ENCODE results near the gene KIF11.
"Not testable (repeated sequence)": the region's sequence is repeated elsewhere in the genome, so short reads cannot be mapped to it uniquely, and the experiment has no call there.

Gene KIF11

GRCh38 chr10:92590623-92591549 lies 2.0 kb upstream of the KIF11 start:
- ATAC-seq: peak; percentile 3
- peak; percentile 12 for DNase-seq

- peak; percentile 91 for DNase-seq
- peak; percentile 93 for ATAC-seq
Observed at GRCh38 chr10:92591550-92592022, 1.3 kb upstream of the KIF11 start.

DNA sequence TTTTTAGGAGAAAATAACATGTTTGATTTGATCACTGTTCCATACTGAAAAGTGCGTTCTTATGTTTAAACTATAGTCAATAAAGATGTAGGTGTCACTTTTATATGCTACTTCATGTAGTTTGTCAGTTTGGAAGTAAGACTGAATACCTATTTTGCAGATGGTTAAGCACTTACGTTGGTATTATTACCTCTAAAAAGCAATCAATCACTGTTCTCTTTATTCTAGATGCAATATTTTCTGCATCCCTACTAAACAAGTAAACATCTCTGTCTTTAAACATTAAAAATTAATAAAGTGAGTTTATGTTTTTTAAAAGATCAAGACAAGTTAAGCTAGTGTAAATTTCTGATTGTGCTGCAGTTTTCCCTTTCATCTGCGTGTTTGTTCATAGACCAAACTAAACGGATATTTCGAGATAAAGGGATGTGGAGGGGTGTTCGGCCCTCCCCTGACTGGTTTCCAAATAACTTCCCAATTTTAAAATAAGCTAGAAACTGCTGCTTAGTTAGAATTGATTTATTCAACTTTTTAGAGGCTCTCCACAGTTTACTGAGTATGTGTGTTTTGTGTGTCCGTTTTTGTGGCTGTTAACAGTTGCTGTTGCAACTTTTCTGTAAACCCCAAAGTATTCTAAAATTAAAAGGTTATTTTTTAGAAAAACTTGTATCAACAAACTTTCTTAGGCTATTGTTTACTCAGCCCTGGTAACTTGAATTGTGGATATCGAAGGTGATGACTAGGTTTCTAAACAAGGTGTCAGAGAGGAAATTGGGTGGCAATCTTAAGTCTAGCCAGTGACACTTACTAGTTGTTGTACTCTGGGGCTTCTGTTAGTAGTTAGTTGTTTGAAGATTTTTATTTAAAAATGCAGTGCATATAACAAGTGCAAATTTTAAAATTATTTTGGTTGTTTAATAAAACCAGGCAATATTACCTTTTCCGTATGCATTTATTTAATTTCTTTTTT lies 974 bp downstream of the KIF11 start:
- no peak for DNase-seq
- ATAC-seq: no peak

- no peak for ATAC-seq
- no peak for DNase-seq
Observed at GRCh38 chr10:92595505-92595904, 2.6 kb downstream of the KIF11 start.

DNA sequence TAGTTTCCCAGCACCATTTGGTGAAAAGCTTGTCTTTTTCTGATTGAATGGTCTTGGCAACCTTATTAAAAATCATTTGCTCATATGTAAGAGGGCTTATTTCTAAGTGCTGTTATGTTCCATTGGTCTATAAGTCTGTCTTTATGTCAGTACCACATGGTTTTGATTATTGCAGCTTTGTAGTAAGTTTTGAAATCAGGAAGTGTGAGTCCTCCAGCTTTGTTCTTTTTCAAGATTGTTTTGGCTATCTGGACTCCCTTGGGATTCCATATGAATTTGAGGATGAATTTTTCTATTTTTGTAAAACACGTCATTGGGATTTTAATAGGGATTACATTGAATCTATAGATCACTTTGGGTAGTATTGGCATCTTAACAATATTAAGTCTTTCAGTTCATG lies 5.4 kb downstream of the KIF11 start:
- ATAC-seq (no peak), DNase-seq (no peak)

DNA sequence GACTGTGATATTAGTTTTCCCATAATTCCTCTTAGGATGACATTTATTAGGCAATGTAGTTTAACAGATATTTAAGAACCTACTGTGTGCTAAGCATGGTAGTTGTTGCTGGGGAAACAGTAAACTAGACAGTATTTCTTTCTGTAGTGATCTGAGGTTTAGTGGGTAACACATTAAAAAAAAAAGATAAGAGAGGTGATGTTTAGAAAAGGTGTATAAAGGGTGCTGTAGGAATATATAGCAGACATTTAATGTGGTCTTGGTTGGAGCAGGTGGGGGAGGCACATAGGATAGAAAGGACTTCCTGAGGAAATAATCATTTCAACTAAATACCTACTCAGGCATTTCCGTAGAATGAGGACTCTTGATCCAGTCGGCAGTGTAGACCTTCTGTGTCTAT lies 11.9 kb downstream of the KIF11 start:
- ATAC-seq (no peak), DNase-seq (no peak)

GRCh38 chr10:92615515-92615914 lies 22.6 kb downstream of the KIF11 start:
- DNase-seq (no peak), ATAC-seq (no peak)

- no peak for DNase-seq
- no peak for ATAC-seq
Observed at GRCh38 chr10:92619368-92619767, 26.4 kb downstream of the KIF11 start.

GRCh38 chr10:92627845-92628480 lies 35.0 kb downstream of the KIF11 start:
- DNase-seq: no peak
- ATAC-seq: no peak

DNA sequence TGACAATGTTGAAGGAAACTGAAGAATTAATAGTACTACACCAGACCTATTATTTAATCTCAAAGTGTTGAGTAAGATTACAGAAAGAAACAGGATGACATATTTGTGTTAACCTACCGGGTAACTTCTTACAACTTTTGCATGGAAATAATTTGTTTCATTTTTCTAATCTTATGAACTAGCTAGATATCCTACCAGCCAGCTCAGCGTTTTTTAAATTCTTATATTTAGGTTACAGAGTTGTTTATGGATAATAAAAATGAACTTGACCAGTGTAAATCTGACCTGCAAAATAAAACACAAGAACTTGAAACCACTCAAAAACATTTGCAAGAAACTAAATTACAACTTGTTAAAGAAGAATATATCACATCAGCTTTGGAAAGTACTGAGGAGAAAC lies 37.0 kb downstream of the KIF11 start:
- ATAC-seq (no peak), DNase-seq (no peak)

- ATAC-seq (no peak), DNase-seq (no peak)
Observed at GRCh38 chr10:92638037-92638436, 45.1 kb downstream of the KIF11 start.

GRCh38 chr10:92640107-92640506 lies 47.2 kb downstream of the KIF11 start:
- ATAC-seq (no peak), DNase-seq (no peak)

DNA sequence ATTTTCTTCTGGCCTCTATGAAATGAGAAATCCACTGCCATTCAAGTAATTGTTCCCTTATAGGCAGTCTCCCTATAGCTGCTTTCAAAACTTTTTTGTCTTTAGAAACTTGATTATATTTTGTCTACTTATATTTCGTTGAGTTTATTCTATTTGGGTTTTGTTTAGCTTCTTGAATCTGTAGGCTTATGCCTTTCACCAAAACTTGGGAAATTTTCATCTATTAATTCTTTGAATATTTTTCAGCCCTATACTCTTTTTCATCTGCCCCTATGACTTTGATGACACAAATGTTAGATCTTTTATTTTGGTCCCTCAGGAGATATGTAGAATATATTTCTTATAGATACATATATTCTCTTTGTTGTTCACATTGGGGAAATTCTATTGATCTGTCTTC lies 48.6 kb downstream of the KIF11 start:
- ATAC-seq (no peak), DNase-seq (no peak)

DNA sequence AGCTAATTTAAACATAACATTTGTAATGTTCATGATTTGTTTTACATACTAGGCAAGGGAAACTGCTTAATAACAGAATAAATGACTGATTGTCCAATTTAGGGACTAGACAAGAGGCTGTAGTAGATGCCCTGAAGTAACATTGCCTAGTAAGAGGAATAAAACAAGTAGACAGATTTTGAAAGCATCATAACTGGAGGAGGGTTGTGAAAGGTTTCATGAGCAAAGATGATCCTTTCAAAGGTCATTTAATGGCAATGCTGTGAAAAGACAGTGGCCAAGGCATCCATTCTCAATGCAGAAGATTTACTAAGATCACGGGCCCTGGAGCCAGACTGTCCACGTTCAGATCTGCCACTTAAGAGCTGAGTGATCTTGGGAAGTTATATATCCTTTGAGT lies 52.0 kb downstream of the KIF11 start:
- ATAC-seq (no peak), DNase-seq (no peak)

- DNase-seq, ATAC-seq: not testable (repeated sequence)
Observed at GRCh38 chr10:92650864-92651263, 57.9 kb downstream of the KIF11 start.

GRCh38 chr10:92655426-92655825 lies 62.5 kb downstream of the KIF11 start:
- DNase-seq (no peak), ATAC-seq (no peak)

DNA sequence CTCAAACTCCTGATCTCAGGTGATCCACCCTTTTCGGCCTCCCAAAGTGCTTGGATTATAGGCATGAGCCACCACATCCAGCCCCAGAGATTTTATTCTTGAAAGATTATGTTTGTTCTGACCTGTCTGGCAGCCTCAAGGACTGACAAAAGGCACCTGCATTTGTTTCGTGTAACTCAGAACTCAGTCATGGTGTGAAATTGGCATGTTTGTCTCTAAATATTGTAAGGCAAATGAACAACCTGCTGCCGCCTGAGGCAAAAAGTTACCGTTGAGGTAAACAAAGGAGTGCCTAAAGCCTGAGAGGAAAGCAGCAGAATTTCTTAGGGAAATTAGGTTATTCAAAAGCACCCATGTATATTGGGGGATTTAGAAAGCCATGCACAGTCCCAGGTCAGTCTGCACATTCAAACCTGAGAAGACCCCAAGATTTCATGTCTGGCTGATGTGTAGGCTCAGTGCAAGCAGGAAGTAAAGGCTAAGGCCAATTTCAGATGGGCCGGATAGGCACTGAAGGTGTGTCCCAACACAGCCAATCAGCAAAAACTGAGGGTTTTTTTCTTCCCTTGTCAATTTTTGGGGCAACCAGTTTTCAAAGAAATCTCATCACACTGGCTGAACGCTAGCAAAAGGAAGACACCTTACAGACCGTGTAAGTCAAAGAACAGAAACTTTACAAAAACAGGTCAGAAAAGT lies 63.5 kb downstream of the KIF11 start:
- no peak for DNase-seq

GRCh38 chr10:92657024-92657423 lies 64.1 kb downstream of the KIF11 start:
- DNase-seq: no peak
- ATAC-seq: no peak

More for the DNA sequence above, 63.5 kb downstream of the KIF11 start:
- ATAC-seq: no peak

GRCh38 chr10:92662848-92663247 lies 69.9 kb downstream of the KIF11 start:
- ATAC-seq (no peak), DNase-seq (no peak)

DNA sequence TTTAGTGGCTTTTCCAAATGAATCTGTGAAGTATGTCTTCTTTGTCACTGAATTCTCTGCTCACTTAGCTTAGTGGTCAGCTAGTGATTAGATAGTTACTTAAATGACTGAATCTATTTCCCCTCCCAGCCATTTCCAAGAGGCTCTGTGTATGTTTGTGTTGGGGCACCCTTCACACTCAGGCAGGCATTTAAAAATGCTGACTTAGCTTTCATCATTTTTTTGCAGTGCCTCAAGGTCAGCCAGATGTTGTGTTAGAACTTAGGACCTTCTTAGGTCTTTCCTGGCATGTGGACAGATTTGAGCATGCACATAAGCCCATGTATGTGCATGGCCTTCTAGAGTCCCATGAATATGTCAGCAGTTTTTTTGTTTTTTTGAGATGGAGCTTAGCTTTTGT lies 71.4 kb downstream of the KIF11 start:
- ATAC-seq (no peak), DNase-seq (no peak)

DNA sequence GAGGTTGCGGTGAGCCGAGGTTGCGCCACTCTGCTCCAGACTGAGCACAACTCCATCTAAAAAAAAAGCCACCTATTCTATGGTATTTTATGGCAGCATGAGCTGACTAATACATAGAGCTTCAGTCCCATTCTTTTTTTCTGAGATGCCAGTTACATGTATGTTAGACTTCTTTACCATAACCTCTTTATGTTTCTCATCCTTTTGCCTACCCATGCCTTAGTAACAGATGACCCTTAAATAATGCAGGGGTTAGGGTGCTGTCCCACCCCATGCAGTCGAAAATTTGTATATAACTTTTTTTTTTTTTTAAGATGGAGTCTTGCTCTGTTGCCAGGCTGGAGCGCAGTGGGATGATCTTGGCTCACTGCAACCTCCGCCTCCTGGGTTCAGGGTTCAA lies 74.1 kb downstream of the KIF11 start:
- no peak for ATAC-seq
- no peak for DNase-seq

DNA sequence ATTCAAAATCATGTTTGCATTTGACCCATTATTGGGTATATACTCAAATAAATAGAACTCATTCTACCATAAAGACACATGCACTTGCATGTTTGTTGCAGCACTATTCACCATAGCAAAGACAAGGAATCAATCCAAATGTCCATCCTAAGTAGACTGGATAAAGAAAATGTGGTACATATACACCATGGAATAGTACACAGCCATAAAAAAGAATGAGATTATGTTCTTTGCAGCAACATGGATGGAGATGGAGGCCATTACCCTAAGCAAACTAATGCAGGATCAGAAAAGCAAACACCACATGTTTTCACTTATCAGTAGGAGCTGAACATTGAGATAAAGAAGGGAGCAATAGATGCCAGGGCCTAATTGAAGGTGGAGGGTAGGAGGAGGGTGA lies 84.8 kb downstream of the KIF11 start:
- ATAC-seq (no peak), DNase-seq (no peak)

All from stimulated activated naive CD8-positive, alpha-beta T cell treated with anti-CD3 and anti-CD28 coated beads, Interleukin-15, Interleukin-2, amounts not matched to agents 100 U/mL and 50 U/mL, for 24 hours (primary cell).